NK-92 treated with Interleukin-12 subunit alpha and Interleukin-12 subunit beta, amount 100 ng/mL, for 24 hours (cell line): ENCODE measurements around the gene CFAP58.

Source experiments
- DNase-seq: peaks from one replicate; lab custom pipeline; 2025; lab: John Stamatoyannopoulos, UW

The CFAP58 gene

GRCh38 chr10:104487794-104488438, 134.3 kb downstream of the CFAP58 start:
- no peak for DNase-seq

DNA sequence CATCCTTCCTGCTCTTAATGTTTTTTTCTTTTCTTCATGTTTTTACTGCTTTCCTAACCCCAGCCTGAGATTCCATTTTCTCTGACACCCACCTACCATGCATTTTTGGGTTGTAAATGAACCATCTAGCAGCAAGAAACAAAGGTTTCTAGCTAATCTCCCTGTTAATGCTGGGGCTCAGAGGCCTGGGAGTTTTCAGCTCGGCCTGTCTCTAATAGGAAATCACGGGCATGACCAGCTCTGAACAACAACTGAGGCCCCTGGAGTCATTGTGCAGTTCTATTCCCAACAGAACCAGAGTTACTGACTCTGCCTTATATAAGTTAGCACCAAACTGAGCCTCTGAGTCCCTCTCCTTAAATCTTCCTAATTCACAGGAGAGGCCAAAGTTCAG, 134.8 kb downstream of the CFAP58 start:
- DNase-seq, result no peak

GRCh38 chr10:104492329-104492940, 138.8 kb downstream of the CFAP58 start:
- DNase-seq, result no peak

DNA sequence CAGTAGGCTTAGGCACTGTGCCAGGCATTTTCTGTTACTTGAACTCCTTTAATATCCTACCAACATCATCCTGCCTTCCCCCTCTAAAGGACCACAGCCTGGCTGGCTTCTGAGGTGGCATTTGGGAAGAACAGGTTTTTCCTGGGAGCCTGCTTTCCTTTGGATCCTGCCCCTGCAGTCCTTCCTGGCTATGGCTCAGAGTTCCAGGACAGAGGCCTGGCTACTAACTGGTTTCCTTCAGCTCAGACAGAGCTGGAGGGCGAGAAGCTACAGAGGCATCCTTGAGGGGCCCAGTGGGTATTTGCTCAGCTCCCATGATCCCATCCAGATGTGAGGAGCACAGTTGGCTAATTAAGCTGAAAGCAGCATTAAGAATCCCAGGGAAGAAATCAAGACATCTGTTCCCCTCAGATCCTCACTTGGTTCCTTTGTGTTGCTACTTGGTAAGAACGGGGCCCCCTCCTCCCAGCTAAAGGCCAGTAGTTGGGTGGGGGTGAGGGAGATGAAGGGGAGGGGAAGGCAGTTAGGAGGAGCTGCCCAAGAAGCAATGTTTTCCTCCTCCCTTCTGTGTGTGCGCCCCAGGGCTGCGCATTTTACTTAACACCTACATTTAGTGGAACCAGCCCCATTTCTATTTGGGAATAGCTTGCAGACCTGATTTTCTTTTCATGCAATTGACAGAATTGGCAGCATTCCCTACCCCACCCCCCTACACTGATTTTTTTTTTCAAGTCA, 144.9 kb downstream of the CFAP58 start:
- no peak for DNase-seq

DNA sequence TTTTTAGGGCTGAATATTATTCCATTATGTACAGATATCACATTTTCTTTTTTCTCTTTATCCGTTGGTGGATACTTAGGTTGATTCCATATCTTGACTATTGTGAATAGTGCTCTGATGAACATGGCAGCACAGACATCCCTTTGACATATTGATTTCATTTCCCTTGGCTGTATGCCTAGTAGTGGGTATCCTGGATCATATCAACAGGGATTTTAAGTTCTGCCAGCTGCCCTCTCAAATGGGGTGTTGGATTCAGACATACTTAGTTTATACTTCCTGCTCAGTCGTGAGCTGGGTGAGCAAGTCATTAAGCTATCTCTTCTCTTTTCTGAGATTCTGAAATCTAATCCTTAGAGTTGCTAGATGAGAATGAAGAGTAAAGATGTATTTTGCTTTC, 147.8 kb downstream of the CFAP58 start:
- DNase-seq, result no peak

GRCh38 chr10:104501864-104502579, 148.4 kb downstream of the CFAP58 start:
- no peak for DNase-seq

- DNase-seq, result no peak
Measured at GRCh38 chr10:104502907-104503306, 149.3 kb downstream of the CFAP58 start.
